ENCODE results near the gene FHOD1. TPM values are rescaled to one million over a fixed set of nuclear protein-coding genes. Genes with fewer than 3 reads are reported as not detected.

Gene FHOD1
- polyA plus RNA-seq, 3 donors, result 34.4 to 47.7 (median 46.9) TPM

- DNase-seq (ENCODE audit: extremely low read depth in 1 of 11, low read depth in 9 of 11, low spot score in 4 of 11), result peak; percentile 31 to 74 (median 64)
Measured at GRCh38 chr16:67279296-67280089, 32.2 kb upstream of the FHOD1 start, which contains the start of gene PLEKHG4. Gene PLEKHG4 (plus strand): TSS chr16:67279532. CDS start chr16:67280045, 513 bp downstream.

- peak in 1 of 11 donors; percentile 19 for DNase-seq (ENCODE audit: extremely low read depth in 1 of 11, low read depth in 9 of 11, low spot score in 4 of 11)
Measured at GRCh38 chr16:67278773-67279295, 31.6 kb upstream of the FHOD1 start.

- no peak for DNase-seq (ENCODE audit: extremely low read depth in 1 of 11, low read depth in 9 of 11, low spot score in 4 of 11)
Measured at GRCh38 chr16:67277999-67278772, 30.9 kb upstream of the FHOD1 start.

- DNase-seq (ENCODE audit: extremely low read depth in 1 of 11, low read depth in 9 of 11, low spot score in 4 of 11), result no peak
Measured at GRCh38 chr16:67277294-67277998, 30.2 kb upstream of the FHOD1 start.

- no peak for DNase-seq (ENCODE audit: extremely low read depth in 1 of 11, low read depth in 9 of 11, low spot score in 4 of 11)
Measured at GRCh38 chr16:67275321-67275720, 28.0 kb upstream of the FHOD1 start.

GRCh38 chr16:67271446-67271845, 24.2 kb upstream of the FHOD1 start:
- no peak for DNase-seq (ENCODE audit: extremely low read depth in 1 of 11, low read depth in 9 of 11, low spot score in 4 of 11)

- DNase-seq (ENCODE audit: extremely low read depth in 1 of 11, low read depth in 9 of 11, low spot score in 4 of 11), result no peak
Measured at GRCh38 chr16:67270931-67271338, 23.7 kb upstream of the FHOD1 start.

- no peak for DNase-seq (ENCODE audit: extremely low read depth in 1 of 11, low read depth in 9 of 11, low spot score in 4 of 11)
Measured at GRCh38 chr16:67269766-67270165, 22.5 kb upstream of the FHOD1 start.

GRCh38 chr16:67268136-67268579, 20.9 kb upstream of the FHOD1 start:
- no peak for DNase-seq (ENCODE audit: extremely low read depth in 1 of 11, low read depth in 9 of 11, low spot score in 4 of 11)

- DNase-seq (ENCODE audit: extremely low read depth in 1 of 11, low read depth in 9 of 11, low spot score in 4 of 11), result no peak
Measured at GRCh38 chr16:67265834-67266233, 18.6 kb upstream of the FHOD1 start.

GRCh38 chr16:67264866-67265265, 17.6 kb upstream of the FHOD1 start:
- no peak for DNase-seq (ENCODE audit: extremely low read depth in 1 of 11, low read depth in 9 of 11, low spot score in 4 of 11)

GRCh38 chr16:67264277-67264676, 17.0 kb upstream of the FHOD1 start:
- no peak for DNase-seq (ENCODE audit: extremely low read depth in 1 of 11, low read depth in 9 of 11, low spot score in 4 of 11)

- DNase-seq (ENCODE audit: extremely low read depth in 1 of 11, low read depth in 9 of 11, low spot score in 4 of 11), result no peak
Measured at GRCh38 chr16:67263201-67263600, 15.9 kb upstream of the FHOD1 start.

GRCh38 chr16:67260426-67261063, 13.3 kb upstream of the FHOD1 start:
- DNase-seq (ENCODE audit: extremely low read depth in 1 of 11, low read depth in 9 of 11, low spot score in 4 of 11), result peak in 2 of 11 donors; percentile 28 to 45

- DNase-seq (ENCODE audit: extremely low read depth in 1 of 11, low read depth in 9 of 11, low spot score in 4 of 11), result no peak
Measured at GRCh38 chr16:67259705-67260104, 12.4 kb upstream of the FHOD1 start.

- no peak for DNase-seq (ENCODE audit: extremely low read depth in 1 of 11, low read depth in 9 of 11, low spot score in 4 of 11)
Measured at GRCh38 chr16:67258161-67258835, 11.0 kb upstream of the FHOD1 start.

GRCh38 chr16:67257486-67258160, 10.3 kb upstream of the FHOD1 start:
- no peak for DNase-seq (ENCODE audit: extremely low read depth in 1 of 11, low read depth in 9 of 11, low spot score in 4 of 11)

Data from renal cortex interstitium (tissue), 11 donors.